ENCODE measurements around the gene FATE1. TPM values are rescaled to one million over a fixed set of nuclear protein-coding genes. Genes with fewer than 3 reads are reported as not detected.
"Not testable (repeated sequence)": the region's sequence is repeated elsewhere in the genome, so short reads cannot be mapped to it uniquely, and the experiment has no call there.

The FATE1 gene
- total RNA-seq, 6 experiments from 2014 or later, result not detected

DNA sequence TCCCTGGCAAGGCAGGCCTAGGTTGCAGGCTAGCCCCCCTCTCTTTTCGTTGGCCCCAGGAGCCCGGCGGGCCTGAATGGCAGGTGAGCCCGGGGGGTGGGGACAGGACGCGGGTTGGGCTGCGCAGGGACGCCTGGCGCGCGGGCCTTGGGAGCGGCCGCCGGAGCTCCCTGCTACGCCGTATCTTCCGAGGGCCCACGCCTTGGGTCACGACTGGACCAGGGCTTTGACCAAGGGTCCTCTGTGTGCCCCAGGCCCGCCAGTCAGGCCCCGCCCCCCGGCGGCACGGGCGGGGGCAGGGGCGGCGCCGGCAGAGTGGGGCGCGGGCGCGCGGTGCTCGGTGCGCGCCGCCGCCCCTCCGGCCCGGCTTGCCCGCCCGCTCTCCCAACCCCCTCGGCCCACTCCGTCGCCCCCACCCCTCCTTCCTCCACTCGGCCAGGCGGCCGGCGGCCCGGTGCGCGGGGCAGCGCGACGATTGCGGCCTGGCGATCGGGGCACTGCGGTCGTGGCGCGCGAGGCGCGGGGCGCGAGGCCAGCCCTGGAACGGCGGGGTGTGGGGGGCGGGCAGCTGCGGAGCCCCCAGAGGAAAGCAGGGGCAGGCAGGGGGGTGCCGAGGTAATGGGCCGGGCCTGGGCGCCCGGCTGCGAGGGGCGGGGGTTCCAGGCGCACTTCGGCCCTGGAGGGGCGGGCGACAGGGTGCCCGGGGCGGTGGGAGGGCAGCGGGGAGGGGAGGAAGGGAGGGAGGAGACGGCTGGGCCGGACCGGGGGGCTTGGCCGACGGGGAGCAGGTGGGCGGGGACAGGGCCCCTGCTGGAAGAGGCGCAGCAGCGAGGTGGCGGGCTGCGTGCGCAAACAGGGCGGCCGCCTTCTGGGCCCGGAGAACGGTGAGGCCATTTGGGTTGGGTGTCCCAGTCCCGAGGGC, 20.9 kb upstream of the FATE1 start, which contains the start of gene PRRG3:
TSS of gene PRRG3 (plus strand) at position 798 of the 922 bp plus-strand sequence. CDS start 3,357 bp downstream, outside the sequence.
- DNase-seq, result no peak
- intact Hi-C loops (cut with DNase I), result no loop called here
- Histone ChIP-seq H3K9me3 (no peaks in the 10 kb centered on the region), H3K4me1 (no peaks in the 10 kb centered on the region), H3K27me3 (no peaks in the 10 kb centered on the region), H3K27ac (no peak within 1 kb of the TSS), H3K4me3 (no peak within 1 kb of the TSS), H3K36me3 (no peaks in the 10 kb centered on the region)
- ATAC-seq, result no peak
- 32% methylated on average over 13 of the region's 100 CpGs for whole genome bisulfite sequencing (ENCODE audit: insufficient coverage, low coverage, low lambda C conversion rate, missing lambda C conversion rate)
- TF ChIP-seq, protein P1, sequence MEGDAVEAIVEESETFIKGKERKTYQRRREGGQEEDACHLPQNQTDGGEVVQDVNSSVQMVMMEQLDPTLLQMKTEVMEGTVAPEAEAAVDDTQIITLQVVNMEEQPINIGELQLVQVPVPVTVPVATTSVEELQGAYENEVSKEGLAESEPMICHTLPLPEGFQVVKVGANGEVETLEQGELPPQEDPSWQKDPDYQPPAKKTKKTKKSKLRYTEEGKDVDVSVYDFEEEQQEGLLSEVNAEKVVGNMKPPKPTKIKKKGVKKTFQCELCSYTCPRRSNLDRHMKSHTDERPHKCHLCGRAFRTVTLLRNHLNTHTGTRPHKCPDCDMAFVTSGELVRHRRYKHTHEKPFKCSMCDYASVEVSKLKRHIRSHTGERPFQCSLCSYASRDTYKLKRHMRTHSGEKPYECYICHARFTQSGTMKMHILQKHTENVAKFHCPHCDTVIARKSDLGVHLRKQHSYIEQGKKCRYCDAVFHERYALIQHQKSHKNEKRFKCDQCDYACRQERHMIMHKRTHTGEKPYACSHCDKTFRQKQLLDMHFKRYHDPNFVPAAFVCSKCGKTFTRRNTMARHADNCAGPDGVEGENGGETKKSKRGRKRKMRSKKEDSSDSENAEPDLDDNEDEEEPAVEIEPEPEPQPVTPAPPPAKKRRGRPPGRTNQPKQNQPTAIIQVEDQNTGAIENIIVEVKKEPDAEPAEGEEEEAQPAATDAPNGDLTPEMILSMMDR (IDR thresholded peaks at IDR 0.05), result no peak
- TF ChIP-seq POLR2A (IDR thresholded peaks at IDR 0.05), result no peak

DNA sequence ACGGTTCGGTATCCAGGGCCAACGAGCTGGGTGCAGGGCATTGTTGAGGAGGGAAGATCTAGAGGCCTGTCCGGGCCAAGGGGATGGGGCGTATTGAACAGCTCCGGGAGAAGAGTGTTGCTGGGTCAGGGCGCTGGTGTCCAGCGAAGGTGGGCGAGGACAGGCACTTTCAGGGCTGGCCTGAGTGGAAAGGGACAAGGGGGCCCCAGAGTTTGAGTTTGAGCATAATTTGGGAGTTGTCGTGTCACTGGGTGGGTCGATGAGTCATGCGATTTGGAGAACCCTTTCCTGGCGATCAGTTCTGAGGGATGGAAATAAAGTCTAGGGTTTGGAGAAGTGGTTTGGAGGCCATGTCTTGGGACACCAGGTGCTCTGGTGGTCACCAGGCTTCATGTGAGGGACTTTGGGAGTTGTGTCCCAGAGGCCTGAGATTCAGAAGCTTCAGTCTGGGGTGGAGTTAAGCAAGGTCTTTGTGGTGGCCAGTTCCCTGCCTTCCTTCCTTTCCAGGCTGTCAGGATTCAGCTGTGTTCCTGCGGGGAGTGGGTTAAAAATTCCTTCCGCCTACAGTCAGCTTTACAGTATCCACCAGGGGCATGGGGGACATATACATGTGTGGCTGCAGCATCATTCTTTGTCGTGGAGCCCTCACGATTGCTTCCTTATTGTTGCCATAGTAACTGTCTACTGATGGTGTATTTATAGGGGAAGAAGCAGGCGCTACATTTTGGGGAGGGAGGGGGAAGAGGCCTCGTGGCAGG, 20.1 kb upstream of the FATE1 start:
- ATAC-seq (no peak), DNase-seq (no peak)
- WGBS (ENCODE audit: insufficient coverage, low coverage, low lambda C conversion rate, missing lambda C conversion rate), result 21% methylated on average over 11 of the region's 19 CpGs
- intact Hi-C loops (cut with DNase I), result no loop called here
- no peaks in the 10 kb centered on the region for H3K4me1 ChIP-seq
- H3K36me3 ChIP-seq, result no peaks in the 10 kb centered on the region
- H3K9me3 ChIP-seq, result no peaks in the 10 kb centered on the region
- no peaks in the 10 kb centered on the region for H3K27me3 ChIP-seq
- no peak overlapping the region for H3K27ac ChIP-seq
- no peak overlapping the region for H3K4me3 ChIP-seq
- TF ChIP-seq, protein P1 (IDR thresholded peaks at IDR 0.05), result no peak
- TF ChIP-seq POLR2A (IDR thresholded peaks at IDR 0.05), result no peak

DNA sequence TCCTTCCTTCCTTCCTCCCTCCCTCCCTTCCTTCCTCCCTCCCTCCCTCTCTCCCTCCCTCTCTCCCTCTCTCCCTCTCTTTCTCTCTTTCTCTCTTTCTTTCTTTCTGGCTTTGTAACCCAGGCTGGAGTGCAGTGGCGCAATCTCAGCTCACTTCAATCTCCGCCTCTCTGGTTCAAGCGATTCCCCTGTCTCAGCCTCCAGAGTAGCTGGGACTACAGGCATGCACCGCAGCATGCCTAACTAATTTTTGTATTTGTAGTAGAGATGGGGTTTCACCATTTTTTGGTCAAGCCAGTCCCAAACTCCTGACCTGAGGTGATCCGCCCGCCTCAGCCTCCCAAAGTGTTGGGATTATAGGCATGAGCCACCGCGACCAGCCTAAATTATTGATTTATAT, 18.8 kb upstream of the FATE1 start:
- WGBS (ENCODE audit: insufficient coverage, low coverage, low lambda C conversion rate, missing lambda C conversion rate), result 75% methylated on average over 8 of the region's 8 CpGs
- H3K36me3 ChIP-seq; intact Hi-C loops (cut with DNase I); ATAC-seq; DNase-seq; H3K9me3 ChIP-seq; H3K4me1 ChIP-seq; H3K27me3 ChIP-seq; H3K4me3 ChIP-seq; H3K27ac ChIP-seq: not testable (repeated sequence)

DNA sequence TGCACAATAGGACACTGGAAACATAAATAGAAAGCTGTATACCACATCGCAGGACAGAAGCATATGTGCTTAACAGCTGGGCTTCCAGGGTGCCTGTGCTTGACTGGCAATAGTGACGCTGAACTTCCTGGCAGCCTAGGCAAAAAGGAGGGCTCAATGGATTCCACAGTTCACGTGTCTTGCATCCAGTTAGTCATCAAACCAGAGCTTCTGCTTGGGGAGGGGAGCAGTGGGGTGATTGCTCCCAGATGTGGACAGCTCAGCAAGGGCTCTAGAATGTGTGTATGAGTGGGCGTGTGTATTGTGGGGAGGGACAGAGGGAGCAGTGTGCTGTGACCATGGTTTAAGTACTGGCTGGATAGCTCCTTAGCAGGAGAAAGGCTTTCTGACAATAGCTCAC, 18.3 kb upstream of the FATE1 start:
- Histone ChIP-seq H3K27me3 (no peaks in the 10 kb centered on the region), H3K9me3 (no peaks in the 10 kb centered on the region), H3K4me1 (no peaks in the 10 kb centered on the region), H3K4me3 (no peak overlapping the region), H3K36me3 (no peaks in the 10 kb centered on the region), H3K27ac (no peak overlapping the region)
- no peak for TF ChIP-seq POLR2A (IDR thresholded peaks at IDR 0.05)
- TF ChIP-seq, protein P1 (IDR thresholded peaks at IDR 0.05), result no peak
- WGBS (ENCODE audit: insufficient coverage, low coverage, low lambda C conversion rate, missing lambda C conversion rate), result 43% methylated on average over 4 of the region's 4 CpGs
- intact Hi-C loops (cut with DNase I), result no loop called here
- no peak for ATAC-seq
- no peak for DNase-seq

DNA sequence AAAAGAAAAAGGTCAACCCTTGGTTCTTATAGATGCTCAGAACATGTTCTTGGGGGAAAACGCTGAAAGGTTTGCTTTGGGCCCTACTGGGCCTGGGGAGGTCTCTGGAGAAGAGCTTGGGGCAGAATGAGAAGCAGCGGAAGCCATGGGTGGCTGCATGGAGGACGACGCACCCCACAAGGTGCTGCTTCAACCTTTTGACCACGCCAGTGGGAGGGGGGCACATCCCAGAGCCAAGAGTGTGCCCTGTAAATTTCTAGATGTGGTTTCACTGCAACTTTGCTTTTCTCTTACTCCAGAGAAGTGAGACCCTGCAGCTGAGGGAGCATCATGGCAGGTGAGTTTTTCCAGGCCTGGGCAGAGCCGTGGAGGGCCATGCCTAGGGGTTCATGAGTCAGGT, 17.4 kb upstream of the FATE1 start:
- intact Hi-C loops (cut with DNase I), result no loop called here
- TF ChIP-seq, protein P1 (IDR thresholded peaks at IDR 0.05), result no peak
- TF ChIP-seq POLR2A (IDR thresholded peaks at IDR 0.05), result no peak
- no peaks in the 10 kb centered on the region for H3K27me3 ChIP-seq
- H3K4me3 ChIP-seq, result no peak overlapping the region
- DNase-seq (no peak), ATAC-seq (no peak)
- H3K4me1 ChIP-seq, result no peaks in the 10 kb centered on the region
- H3K9me3 ChIP-seq, result no peaks in the 10 kb centered on the region
- no peak overlapping the region for H3K27ac ChIP-seq
- no peaks in the 10 kb centered on the region for H3K36me3 ChIP-seq
- WGBS (ENCODE audit: insufficient coverage, low coverage, low lambda C conversion rate, missing lambda C conversion rate), result 51% methylated on average over 4 of the region's 6 CpGs

All from right lobe of liver (tissue), 6 donors.